Cerebellar nuclear complex (tissue), 1 donor: Measurements from ENCODE around the gene PLGLB1.
"Not testable (repeated sequence)": the region's sequence is repeated elsewhere in the genome, so short reads cannot be mapped to it uniquely, and the experiment has no call there.

Experiments used
- DNase-seq, 2 experiments: peaks; one replicate each; lab custom pipeline; 2025; lab: John Stamatoyannopoulos, UW

Gene PLGLB1

GRCh38 chr2:87021744-87022143 lies at the start of gene PLGLB1:
TSS of gene PLGLB1 (minus strand) at chr2:87021844. CDS start at chr2:87021783, 61 bp downstream.
- not testable (repeated sequence) for DNase-seq

GRCh38 chr2:87064305-87064704 lies 42.7 kb upstream of the PLGLB1 start:
- not testable (repeated sequence) for DNase-seq

- DNase-seq = not testable (repeated sequence)
Measured at GRCh38 chr2:87063431-87063830, 41.8 kb upstream of the PLGLB1 start.

- not testable (repeated sequence) for DNase-seq
Measured at GRCh38 chr2:87061519-87061918, 39.9 kb upstream of the PLGLB1 start.

GRCh38 chr2:87057606-87058005 lies 36.0 kb upstream of the PLGLB1 start:
- not testable (repeated sequence) for DNase-seq

GRCh38 chr2:87056843-87057242 lies 35.2 kb upstream of the PLGLB1 start:
- not testable (repeated sequence) for DNase-seq

- DNase-seq = not testable (repeated sequence)
Measured at GRCh38 chr2:87056435-87056834, 34.8 kb upstream of the PLGLB1 start.

- not testable (repeated sequence) for DNase-seq
Measured at GRCh38 chr2:87054375-87054774, 32.7 kb upstream of the PLGLB1 start.

GRCh38 chr2:87041321-87041978 lies 19.8 kb upstream of the PLGLB1 start:
- DNase-seq = not testable (repeated sequence)

GRCh38 chr2:87028607-87029006 lies 7.0 kb upstream of the PLGLB1 start:
- not testable (repeated sequence) for DNase-seq

GRCh38 chr2:87026816-87027215 lies 5.2 kb upstream of the PLGLB1 start:
- DNase-seq = not testable (repeated sequence)

GRCh38 chr2:87025927-87026326 lies 4.3 kb upstream of the PLGLB1 start:
- DNase-seq = not testable (repeated sequence)

- DNase-seq = not testable (repeated sequence)
Measured at GRCh38 chr2:87023988-87024615, 2.5 kb upstream of the PLGLB1 start.

- DNase-seq = not testable (repeated sequence)
Measured at GRCh38 chr2:87021043-87021442, 601 bp downstream of the PLGLB1 start.

- not testable (repeated sequence) for DNase-seq
Measured at GRCh38 chr2:87019053-87019452, 2.6 kb downstream of the PLGLB1 start.

GRCh38 chr2:87014489-87015169 lies 7.0 kb downstream of the PLGLB1 start:
- DNase-seq = not testable (repeated sequence)

- not testable (repeated sequence) for DNase-seq
Measured at GRCh38 chr2:87004398-87004797, 17.2 kb downstream of the PLGLB1 start.
